Duodenal mucosa (tissue), 2 donors: ENCODE data around the gene AAK1.

Source experiments
- H3K27ac ChIP-seq: one replicate; pipeline ENCODE4 v1.7.0; 2013; ENCODE audit warnings: low read depth, low read length
- H3K27me3 ChIP-seq, 2 donors: one replicate each; pipeline ENCODE4 v1.7.0; 2013; ENCODE audit warnings: low read length in 2 of 2, control low read depth in 1 of 2; ENCODE audit not compliant: insufficient read depth in 2 of 2, control insufficient read depth in 1 of 2
- H3K36me3 ChIP-seq, 2 donors: one replicate each; pipeline ENCODE4 v1.7.0; 2013; ENCODE audit warnings: low read length in 2 of 2, control low read depth in 1 of 2; ENCODE audit not compliant: insufficient read depth in 2 of 2, control insufficient read depth in 1 of 2
- H3K4me1 ChIP-seq, 2 donors: one replicate each; pipeline ENCODE4 v1.7.0; 2013; ENCODE audit warnings: low read length in 2 of 2, control low read depth in 1 of 2; ENCODE audit not compliant: insufficient read depth in 2 of 2, control insufficient read depth in 1 of 2
- H3K4me3 ChIP-seq, 2 donors: one replicate each; pipeline ENCODE4 v1.7.0; 2013; ENCODE audit warnings: low read length in 2 of 2, low read depth in 1 of 2
- H3K9ac ChIP-seq, 2 donors: one replicate each; pipeline ENCODE4 v1.7.0; 2013; ENCODE audit warnings: low read length in 2 of 2, low read depth in 1 of 2
- H3K9me3 ChIP-seq, 2 donors: one replicate each; pipeline ENCODE4 v1.7.0; 2013; ENCODE audit warnings: low read length in 2 of 2, control low read depth in 1 of 2; ENCODE audit not compliant: control insufficient read depth in 1 of 2

The AAK1 gene

DNA sequence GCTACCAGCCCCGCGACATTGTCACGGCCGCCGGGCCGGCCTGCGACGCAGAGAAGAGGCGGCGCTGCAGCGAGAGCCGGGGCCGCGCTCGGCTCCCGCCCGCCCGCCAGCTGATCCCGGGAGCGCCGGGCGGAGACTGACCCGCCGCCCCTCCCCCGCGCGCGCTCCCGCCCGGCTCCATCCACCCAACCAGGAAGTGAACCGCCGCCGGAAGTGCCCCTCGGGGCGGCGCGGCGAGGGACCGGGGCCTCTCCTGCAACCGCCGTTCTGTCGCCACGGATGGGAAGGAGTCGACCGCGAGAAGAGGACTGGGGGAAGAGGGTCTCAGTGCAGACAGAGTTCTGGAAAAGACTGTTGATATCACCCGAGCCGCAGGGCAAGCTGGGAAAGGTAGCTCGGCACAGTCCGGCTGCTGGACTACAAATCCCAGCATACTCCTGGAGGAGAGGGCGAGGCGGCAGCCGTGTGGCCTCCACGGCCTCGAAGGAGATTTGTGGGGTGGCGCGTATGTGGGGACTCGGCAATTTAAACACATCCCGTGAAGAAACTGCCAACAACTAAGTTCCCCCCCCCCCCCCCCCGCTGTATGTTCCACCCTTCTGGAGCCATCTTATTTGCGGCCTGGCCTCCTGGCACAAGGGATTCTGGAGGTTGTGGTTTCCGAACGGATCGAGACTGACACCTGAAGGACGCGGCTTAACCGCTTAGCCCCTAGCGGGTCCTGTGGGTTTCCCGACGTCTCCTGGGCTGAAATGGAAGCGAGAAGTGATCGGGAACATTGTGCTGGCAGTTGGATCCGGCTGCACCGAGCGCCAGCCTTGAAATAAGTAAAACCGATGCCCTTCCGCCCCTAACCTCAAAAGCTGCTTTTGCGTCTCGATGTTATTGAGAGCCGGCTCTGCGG lies at the start of gene AAK1:
AAK1 (minus strand) TSS at position 138 of the 904 bp plus-strand sequence. CDS start 699 bp downstream, outside the sequence.
- H3K27ac ChIP-seq = peak within 1 kb of the TSS; percentile 98
- H3K9me3 ChIP-seq = no peaks in the 10 kb centered on the region
- peak within 1 kb of the TSS; percentile 89 to 95 for H3K9ac ChIP-seq
- no peaks in the 10 kb centered on the region for H3K36me3 ChIP-seq
- peaks cover 42 to 50% of the 10 kb centered on the region in 2 donors for H3K4me1 ChIP-seq
- H3K4me3 ChIP-seq = peak within 1 kb of the TSS; percentile 84 to 98
- H3K27me3 ChIP-seq = no peaks in the 10 kb centered on the region

DNA sequence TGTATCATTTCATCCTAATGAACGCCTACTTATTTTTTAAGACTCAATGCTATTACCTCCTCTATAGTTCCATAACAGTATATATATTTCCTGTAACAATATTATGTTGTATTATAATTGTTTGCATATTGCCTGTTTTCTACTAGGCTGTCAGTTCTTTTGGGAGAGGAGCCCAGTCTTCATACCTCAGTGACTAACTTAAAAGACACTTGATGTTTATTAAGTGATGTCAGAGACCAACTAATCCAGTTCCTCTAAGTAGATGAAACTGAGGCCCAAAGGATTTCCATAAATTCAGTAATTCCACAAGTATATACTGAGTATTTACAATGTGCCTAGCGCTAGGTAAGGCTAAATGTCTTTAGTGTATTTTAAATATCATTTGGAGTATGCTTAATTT lies 48.9 kb upstream of the AAK1 start:
- Histone ChIP-seq H3K36me3 (no peaks in the 10 kb centered on the region), H3K27ac (no peak overlapping the region)

DNA sequence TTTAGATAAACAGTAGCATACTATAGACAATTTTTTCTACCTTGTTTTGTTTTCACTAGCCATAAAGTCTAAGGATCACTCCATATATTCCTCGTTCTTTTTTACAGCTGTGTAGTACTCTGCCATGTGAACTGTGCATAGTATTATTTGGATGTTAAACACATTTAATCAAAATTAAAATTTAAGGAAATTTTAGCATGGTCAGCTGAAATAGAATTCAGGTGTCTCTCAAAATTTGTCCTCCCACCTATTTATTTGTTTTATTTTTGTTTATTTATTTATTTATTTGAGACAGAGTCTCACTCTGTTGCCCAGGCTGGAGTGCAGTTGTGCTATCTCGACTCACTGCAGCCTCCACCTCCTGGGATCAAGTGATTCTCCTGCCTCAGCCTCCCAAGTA lies 46.4 kb upstream of the AAK1 start:
- peaks cover 7 to 12% of the 10 kb centered on the region in 2 donors for H3K4me1 ChIP-seq
- no peak overlapping the region for H3K27ac ChIP-seq
- no peak overlapping the region for H3K9ac ChIP-seq

More for the DNA sequence above, 48.9 kb upstream of the AAK1 start:
- no peak overlapping the region for H3K9ac ChIP-seq
- no peaks in the 10 kb centered on the region for H3K27me3 ChIP-seq
- no peak overlapping the region for H3K4me3 ChIP-seq
- H3K4me1 ChIP-seq = peaks cover 12 to 17% of the 10 kb centered on the region in 2 donors
- H3K9me3 ChIP-seq = no peaks in the 10 kb centered on the region

DNA sequence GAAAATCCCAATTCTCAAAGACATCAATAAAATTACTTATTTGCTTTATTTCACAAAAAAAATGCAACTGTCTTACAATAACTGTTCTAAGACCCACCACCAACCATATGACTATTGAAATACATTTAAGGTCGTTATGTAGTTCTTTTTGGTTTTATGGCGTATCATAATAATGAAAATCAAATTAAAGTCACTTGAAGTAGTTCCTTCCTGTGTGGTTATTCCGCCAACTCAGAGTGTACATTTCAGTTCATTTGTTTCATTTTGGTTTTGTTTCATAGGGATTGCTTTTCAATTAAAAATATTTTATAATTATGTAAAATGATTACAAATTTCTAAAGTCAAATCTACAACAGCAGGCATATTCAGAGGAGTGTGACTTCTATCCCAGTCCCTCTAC lies 45.9 kb upstream of the AAK1 start:
- H3K4me3 ChIP-seq = no peak overlapping the region
- no peaks in the 10 kb centered on the region for H3K36me3 ChIP-seq
- H3K27me3 ChIP-seq = no peaks in the 10 kb centered on the region
- peaks cover 7 to 9% of the 10 kb centered on the region in 2 donors for H3K4me1 ChIP-seq
- H3K9ac ChIP-seq = no peak overlapping the region
- H3K9me3 ChIP-seq = no peaks in the 10 kb centered on the region
- no peak overlapping the region for H3K27ac ChIP-seq

More for the DNA sequence above, 46.4 kb upstream of the AAK1 start:
- no peaks in the 10 kb centered on the region for H3K36me3 ChIP-seq
- no peaks in the 10 kb centered on the region for H3K9me3 ChIP-seq
- no peaks in the 10 kb centered on the region for H3K27me3 ChIP-seq
- no peak overlapping the region for H3K4me3 ChIP-seq

DNA sequence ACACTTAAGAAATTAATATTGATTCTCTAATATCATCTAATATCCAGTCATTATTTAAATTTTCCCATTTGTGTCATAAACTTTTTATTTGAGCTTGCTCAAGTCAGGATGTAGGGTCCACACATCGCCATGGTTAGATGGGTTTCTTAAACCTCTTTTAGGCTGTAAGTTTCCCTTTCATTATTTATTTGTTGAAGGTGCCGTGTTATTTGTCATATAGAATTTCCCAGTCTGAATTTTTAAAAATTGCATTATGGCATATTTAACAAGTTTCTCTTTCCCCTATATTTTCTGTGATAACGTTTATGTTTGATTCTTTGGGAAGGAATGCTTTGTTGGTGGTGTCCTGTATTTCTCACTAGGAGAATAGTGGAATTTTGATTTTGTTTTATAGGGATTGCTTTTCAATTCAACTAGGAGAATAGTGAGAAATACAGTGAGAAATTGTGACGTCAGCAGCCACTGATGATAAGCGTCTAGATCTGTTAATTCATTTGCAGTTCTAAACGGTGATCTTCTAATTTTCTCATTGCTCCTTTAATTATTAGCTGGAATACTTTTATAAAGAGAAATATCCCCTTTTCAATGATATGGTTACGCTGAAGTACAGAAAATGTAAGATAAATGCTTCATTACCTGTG lies 44.6 kb upstream of the AAK1 start:
- no peaks in the 10 kb centered on the region for H3K9me3 ChIP-seq
- H3K4me1 ChIP-seq = no peaks in the 10 kb centered on the region
- H3K9ac ChIP-seq = no peak overlapping the region
- no peak overlapping the region for H3K27ac ChIP-seq
- no peaks in the 10 kb centered on the region for H3K27me3 ChIP-seq
- no peak overlapping the region for H3K4me3 ChIP-seq
- no peaks in the 10 kb centered on the region for H3K36me3 ChIP-seq

DNA sequence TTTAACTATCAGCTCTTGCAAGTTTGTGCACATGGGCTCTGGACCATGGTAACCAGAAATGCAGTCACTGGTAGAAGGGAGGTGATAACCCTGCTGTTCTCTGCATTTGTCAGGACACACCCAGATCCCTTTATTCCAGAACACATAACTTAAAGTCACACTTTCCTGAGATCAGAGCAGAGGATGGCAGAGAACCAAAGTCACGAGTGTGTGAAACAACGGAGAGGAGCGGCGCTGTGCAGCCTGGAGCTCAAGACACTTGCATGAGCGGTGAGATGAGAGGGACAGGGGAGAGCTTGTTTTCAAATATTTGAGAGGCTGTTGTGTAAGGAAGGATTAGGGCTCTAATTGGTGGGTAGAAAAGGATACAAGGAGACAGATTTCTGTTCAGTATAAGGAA lies 43.3 kb upstream of the AAK1 start:
- H3K9ac ChIP-seq = no peak overlapping the region
- H3K4me1 ChIP-seq = no peaks in the 10 kb centered on the region
- no peak overlapping the region for H3K4me3 ChIP-seq
- no peaks in the 10 kb centered on the region for H3K27me3 ChIP-seq
- H3K36me3 ChIP-seq = no peaks in the 10 kb centered on the region
- H3K9me3 ChIP-seq = no peaks in the 10 kb centered on the region
- H3K27ac ChIP-seq = no peak overlapping the region

GRCh38 chr2:69685321-69686048 lies 41.9 kb upstream of the AAK1 start:
- no peak overlapping the region for H3K4me3 ChIP-seq
- no peaks in the 10 kb centered on the region for H3K27me3 ChIP-seq
- no peaks in the 10 kb centered on the region for H3K9me3 ChIP-seq
- no peaks in the 10 kb centered on the region for H3K4me1 ChIP-seq
- H3K9ac ChIP-seq = no peak overlapping the region
- no peak overlapping the region for H3K27ac ChIP-seq
- no peaks in the 10 kb centered on the region for H3K36me3 ChIP-seq

GRCh38 chr2:69683170-69683971 lies 39.8 kb upstream of the AAK1 start:
- Histone ChIP-seq H3K4me1 (no peaks in the 10 kb centered on the region), H3K27me3 (no peaks in the 10 kb centered on the region), H3K27ac (no peak overlapping the region), H3K4me3 (no peak overlapping the region), H3K9ac (no peak overlapping the region), H3K36me3 (no peaks in the 10 kb centered on the region), H3K9me3 (no peaks in the 10 kb centered on the region)

DNA sequence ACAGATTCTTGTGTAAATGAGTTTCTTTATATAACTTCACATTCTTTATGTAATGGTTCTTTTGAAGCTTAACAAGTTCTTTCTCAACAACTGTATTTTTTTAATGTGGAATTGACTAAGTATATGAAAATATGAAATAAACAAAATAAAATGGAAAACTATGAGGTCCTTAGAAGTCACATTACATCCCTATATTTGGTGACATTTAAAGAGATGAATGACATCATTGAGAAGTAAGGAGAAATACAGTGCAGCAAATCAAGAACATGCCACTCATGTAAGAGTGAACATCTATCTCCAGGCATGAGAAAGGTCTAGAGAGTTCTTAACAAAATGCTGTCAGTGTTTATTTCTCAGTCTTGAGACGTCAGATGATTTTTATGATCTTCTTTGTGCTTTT lies 39.0 kb upstream of the AAK1 start:
- H3K27ac ChIP-seq = no peak overlapping the region
- H3K36me3 ChIP-seq = no peaks in the 10 kb centered on the region
- no peak overlapping the region for H3K4me3 ChIP-seq
- H3K9me3 ChIP-seq = no peaks in the 10 kb centered on the region
- no peaks in the 10 kb centered on the region for H3K27me3 ChIP-seq
- no peaks in the 10 kb centered on the region for H3K4me1 ChIP-seq
- H3K9ac ChIP-seq = no peak overlapping the region
